H1 (cell line): ENCODE data around the gene DEGS2. TPM values are rescaled to one million over a fixed set of nuclear protein-coding genes. Genes with fewer than 3 reads are reported as not detected.
"Not testable (repeated sequence)": the region's sequence is repeated elsewhere in the genome, so short reads cannot be mapped to it uniquely, and the experiment has no call there.

Experiments used
- CTCF ChIA-PET: fragments of 300-600 bp; sonication (Branson Sonifier 250); formaldehyde crosslinking; loops from one replicate; lab custom pipeline; 2021; ENCODE audit not compliant: partially characterized antibody; lab: Charles Lee
- POLR2A ChIA-PET: fragments of 300-600 bp; sonication (Branson Sonifier 250); formaldehyde crosslinking; loops from one replicate; lab custom pipeline; 2021; ENCODE audit warnings: inconsistent platforms; ENCODE audit not compliant: partially characterized antibody; lab: Charles Lee
- DNase-seq, 2 experiments: peaks; one replicate each; pipeline versions ENCODE4 v3.0.0 to v3.0.0-alpha.2; 2010 to 2022; ENCODE audit warnings: low spot score in 2 of 2, low read depth in 1 of 2, mixed read lengths in 1 of 2
- FAIRE-seq: peaks from 2 replicates; lab custom pipeline; 2011; peaks lifted over from hg19 to GRCh38; lab: Jason Lieb, UNC
- H2AFZ ChIP-seq: 2 replicates; pipeline ENCODE4 v1.8.1; 2012; ENCODE audit warnings: low read length, inconsistent platforms
- H2AK5ac ChIP-seq: 2 replicates; pipeline ENCODE4 v1.6.1; 2013; ENCODE audit warnings: low read depth, low read length
- H2BK120ac ChIP-seq: replicated peaks from 2 replicates; pipeline ENCODE3; 2013; ENCODE audit warnings: low read depth, low read length, inconsistent platforms
- H2BK12ac ChIP-seq: 2 replicates; pipeline ENCODE4 v1.6.1; 2013; ENCODE audit warnings: low read depth, low read length
- H2BK15ac ChIP-seq: 2 replicates; pipeline ENCODE4 v1.6.1; 2013; ENCODE audit warnings: low read length
- H2BK20ac ChIP-seq: 2 replicates; pipeline ENCODE4 v1.6.1; 2013; ENCODE audit warnings: low read length
- H2BK5ac ChIP-seq: 2 replicates; pipeline ENCODE4 v1.6.1; 2013; ENCODE audit warnings: low read depth, low read length
- H3K14ac ChIP-seq: 2 replicates; pipeline ENCODE4 v1.6.1; 2013; ENCODE audit warnings: inconsistent platforms; ENCODE audit not compliant: insufficient read length
- H3K18ac ChIP-seq: 2 replicates; pipeline ENCODE4 v1.6.1; 2013; ENCODE audit warnings: low read length; ENCODE audit errors: extremely low read depth
- H3K23ac ChIP-seq: 2 replicates; pipeline ENCODE4 v1.6.1; 2013; ENCODE audit warnings: inconsistent platforms; ENCODE audit not compliant: insufficient read length
- H3K23me2 ChIP-seq: 2 replicates; pipeline ENCODE4 v1.6.1; 2013; ENCODE audit warnings: low read depth, low read length
- H3K27ac ChIP-seq: 2 replicates; pipeline ENCODE4 v1.6.1; 2011; ENCODE audit warnings: low read depth, low read length, inconsistent platforms
- H3K27me3 ChIP-seq, 4 experiments: replicated peaks in 1 of 4; 1 replicate in 1 of 4; 2 replicates in 3 of 4; pipeline versions ENCODE4 v1.6.1 to v1.8.1; 2011 to 2013; ENCODE audit warnings: low read length in 3 of 4, mild to moderate bottlenecking in 3 of 4, inconsistent platforms in 2 of 4, mixed read lengths in 2 of 4, moderate library complexity in 1 of 4; ENCODE audit not compliant: control insufficient read depth in 3 of 4, insufficient read depth in 3 of 4; ENCODE audit errors: extremely low read depth in 1 of 4
- H3K36me3 ChIP-seq, 4 experiments: 2 replicates each; pipeline versions ENCODE4 v1.6.1 to v1.8.1; 2011 to 2013; ENCODE audit warnings: mild to moderate bottlenecking in 4 of 4, low read length in 3 of 4, moderate library complexity in 2 of 4, control low read depth in 1 of 4, inconsistent platforms in 1 of 4; ENCODE audit not compliant: insufficient read depth in 4 of 4, control insufficient read depth in 2 of 4
- H3K4ac ChIP-seq: replicated peaks from 2 replicates; pipeline ENCODE3; 2013; ENCODE audit warnings: low read length, low read depth, mixed read lengths, inconsistent platforms; ENCODE audit not compliant: insufficient read length
- H3K4me1 ChIP-seq, 4 experiments: replicated peaks in 1 of 4; 1 replicate in 1 of 4; 2 replicates in 3 of 4; pipeline versions ENCODE4 v1.6.1 to v1.8.1; 2011 to 2013; ENCODE audit warnings: low read length in 3 of 4, inconsistent platforms in 2 of 4, mixed read lengths in 1 of 4; ENCODE audit not compliant: insufficient read depth in 4 of 4, control insufficient read depth in 3 of 4
- H3K4me2 ChIP-seq, 2 experiments: 2 replicates each; pipeline versions ENCODE4 v1.6.1 to v1.8.1; 2011 to 2013; ENCODE audit warnings: low read depth in 2 of 2, low read length in 2 of 2, control low read depth in 1 of 2, inconsistent platforms in 1 of 2, mild to moderate bottlenecking in 1 of 2; ENCODE audit not compliant: insufficient read depth in 1 of 2
- H3K4me3 ChIP-seq, 4 experiments: fragments of 200-600, 300-600 bp in 1 of 4; sonication (generic), shearing (Covaris generic), sonication (Bioruptor Twin) in 1 of 4; 2 replicates each; pipeline versions ENCODE4 v1.5.1 to v1.8.1; 2011 to 2016; ENCODE audit warnings: low read length in 4 of 4, low read depth in 3 of 4, control low read depth in 2 of 4, inconsistent platforms in 2 of 4, mild to moderate bottlenecking in 2 of 4, mixed read lengths in 1 of 4, moderate library complexity in 1 of 4; ENCODE audit not compliant: insufficient read depth in 2 of 4; ENCODE audit errors: extremely low read depth in 1 of 4
- H3K56ac ChIP-seq: replicated peaks from 2 replicates; pipeline ENCODE3; 2013; ENCODE audit warnings: low read depth, mild to moderate bottlenecking, mixed read lengths, low read length, inconsistent platforms; ENCODE audit not compliant: insufficient read length
- H3K79me1 ChIP-seq: 2 replicates; pipeline ENCODE4 v1.6.1; 2013; ENCODE audit warnings: low read depth, low read length, control low read depth
- H3K79me2 ChIP-seq, 2 experiments: 2 replicates each; pipeline versions ENCODE4 v1.6.1 to v1.8.1; 2012 to 2013; ENCODE audit warnings: low read length in 2 of 2, mild to moderate bottlenecking in 2 of 2, inconsistent platforms in 1 of 2; ENCODE audit not compliant: insufficient read depth in 2 of 2, control insufficient read depth in 1 of 2
- H3K9ac ChIP-seq, 4 experiments: replicated peaks in 1 of 4; 1 replicate in 1 of 4; 2 replicates in 3 of 4; pipeline versions ENCODE4 v1.6.1 to v1.8.1; 2011 to 2013; ENCODE audit warnings: low read depth in 3 of 4, low read length in 3 of 4, control low read depth in 2 of 4, mild to moderate bottlenecking in 2 of 4, moderate library complexity in 2 of 4, inconsistent platforms in 1 of 4; ENCODE audit errors: extremely low read depth in 1 of 4
- H3K9me3 ChIP-seq, 2 experiments: 2 replicates each; pipeline versions ENCODE4 v1.6.1 to v1.8.1; 2012 to 2013; ENCODE audit warnings: mild to moderate bottlenecking in 2 of 2, moderate library complexity in 2 of 2, control low read depth in 1 of 2, inconsistent platforms in 1 of 2, low read depth in 1 of 2, low read length in 1 of 2, mixed read lengths in 1 of 2; ENCODE audit not compliant: insufficient read depth in 2 of 2
- H4K20me1 ChIP-seq, 2 experiments: replicated peaks in 1 of 2; 2 replicates each; pipeline versions ENCODE3 to v1.8.1; 2011 to 2013; ENCODE audit warnings: inconsistent platforms in 2 of 2, low read length in 2 of 2, mild to moderate bottlenecking in 1 of 2; ENCODE audit not compliant: insufficient read depth in 2 of 2, control insufficient read depth in 1 of 2
- H4K5ac ChIP-seq: 2 replicates; pipeline ENCODE4 v1.6.1; 2013; ENCODE audit warnings: low read length, low read depth, mixed read lengths, inconsistent platforms; ENCODE audit not compliant: insufficient read length
- H4K8ac ChIP-seq: 2 replicates; pipeline ENCODE4 v1.8.0; 2013; ENCODE audit warnings: mild to moderate bottlenecking, moderate library complexity, low read length, inconsistent platforms; ENCODE audit not compliant: insufficient read depth; ENCODE audit errors: extremely low read depth
- H4K91ac ChIP-seq: replicated peaks from 2 replicates; pipeline ENCODE3; 2013; ENCODE audit warnings: low read length, mixed read lengths, inconsistent platforms; ENCODE audit not compliant: insufficient read length
- WGBS, 2 experiments: shearing (Covaris generic) in 1 of 2; methylation state at CpG; one replicate each; pipeline versions ENCODE4 v1.1.6 to v1.1.7; 2013 to 2015; ENCODE audit warnings: low lambda C conversion rate in 2 of 2, mixed read lengths in 2 of 2, inconsistent platforms in 1 of 2, low coverage in 1 of 2, missing lambda C conversion rate in 1 of 2; ENCODE audit not compliant: insufficient replicate concordance in 2 of 2, insufficient coverage in 1 of 2, insufficient read length in 1 of 2; ENCODE audit errors: extremely low coverage in 1 of 2, missing lambda C conversion rate in 1 of 2; 5-methylcytosine and 5-hydroxymethylcytosine counted together
- polyA plus RNA-seq, 7 experiments: library from polyadenylated mRNA; depleted of rRNA in 3 of 7; stranded (reverse) in 5 of 7; unstranded in 2 of 7; fragments of >200 nt in 5 of 7; fragments of 200-250 nt in 2 of 7; gene quantifications; 1 replicate in 5 of 7; 2 replicates in 1 of 7; 4 replicates in 1 of 7; pipeline versions ENCODE4 v1.2.1 to v1.2.3, GENCODE V29; 2011 to 2013; ENCODE audit warnings: missing spikeins in 2 of 7, mixed read lengths in 2 of 7
- total RNA-seq: library from RNA; stranded (reverse); fragmentation: NEBNext Ultra II Directional; extraction: Animal tissue kit (Norgen Biotek cat#: 25700); gene quantifications from 2 replicates; pipeline ENCODE4 v1.2.1, GENCODE V29; 2021

Gene DEGS2
- total and polyA plus RNA-seq, 2 of the 8 experiments (the other 6 are each of a cell fraction or from before 2014, with no cell fraction given): 0.61 to 0.82 TPM

- H2BK120ac ChIP-seq, FAIRE-seq, CTCF ChIA-PET, H3K4ac ChIP-seq, H2AK5ac ChIP-seq, H3K4me1 ChIP-seq, H3K18ac ChIP-seq, H3K4me3 ChIP-seq, H4K20me1 ChIP-seq, H3K27me3 ChIP-seq, H2BK12ac ChIP-seq, H3K4me2 ChIP-seq, H3K9ac ChIP-seq, H3K27ac ChIP-seq, H3K56ac ChIP-seq, H3K23me2 ChIP-seq, POLR2A ChIA-PET, H3K9me3 ChIP-seq, H2BK20ac ChIP-seq, H3K79me2 ChIP-seq, DNase-seq, H2BK5ac ChIP-seq, H3K36me3 ChIP-seq, H4K5ac ChIP-seq, H4K8ac ChIP-seq, H3K79me1 ChIP-seq, H2BK15ac ChIP-seq, H2AFZ ChIP-seq, H3K14ac ChIP-seq, H4K91ac ChIP-seq: not testable (repeated sequence)
- H3K23ac ChIP-seq: peak overlapping the region; percentile 79
- WGBS, 2 experiments: 85% methylated on average over 3 of the region's 4 CpGs; no CpG with 5 or more reads in 1 of the 2 experiments
Measured at GRCh38 chr14:100181876-100182551, 22.6 kb upstream of the DEGS2 start.

GRCh38 chr14:100180671-100181070, 21.2 kb upstream of the DEGS2 start:
- POLR2A ChIA-PET: interaction anchor here (0.7 kb wide), 1 partner anchor 79 kb away, joined by 3 read pairs; no protein-coding TSS in a partner anchor
- not testable (repeated sequence) for FAIRE-seq
- CTCF ChIA-PET: interaction anchor here (0.6 to 2.5 kb wide), 2 partner anchors 25 to 44 kb away, joined by 3 to 12 read pairs; no protein-coding TSS in a partner anchor

More at GRCh38 chr14:100180671-100181070, 21.2 kb upstream of the DEGS2 start:
- H2BK15ac ChIP-seq, H3K4ac ChIP-seq, H3K56ac ChIP-seq, H3K23ac ChIP-seq, H2BK5ac ChIP-seq, H3K36me3 ChIP-seq, H3K27ac ChIP-seq, H3K14ac ChIP-seq, H4K91ac ChIP-seq, H2AK5ac ChIP-seq, H3K4me1 ChIP-seq, H3K79me2 ChIP-seq, H3K9me3 ChIP-seq, H4K20me1 ChIP-seq, H2BK20ac ChIP-seq, H3K9ac ChIP-seq, H3K4me3 ChIP-seq, H3K23me2 ChIP-seq, H4K5ac ChIP-seq, H2AFZ ChIP-seq, H2BK12ac ChIP-seq, H4K8ac ChIP-seq, H3K27me3 ChIP-seq, H3K4me2 ChIP-seq, DNase-seq, H2BK120ac ChIP-seq, H3K18ac ChIP-seq, H3K79me1 ChIP-seq: not testable (repeated sequence)
- 80% methylated on average over 1 of the region's 30 CpGs; no CpG with 5 or more reads in 1 of the 2 experiments for WGBS, 2 experiments
